KBM-7 (cell line): ENCODE data around the gene MAGI1.
"Not testable (repeated sequence)": the region's sequence is repeated elsewhere in the genome, so short reads cannot be mapped to it uniquely, and the experiment has no call there.

Source experiments
- DNase-seq: peaks from one replicate; pipeline ENCODE4 v3.0.0-alpha.2; 2015
- in situ Hi-C: fragments of 300-500 bp; cut with MboI; formaldehyde crosslinking; loops from 2 replicates; pipeline ENCODE4 v1.14.3; 2020; ENCODE audit warnings: low sequenced_read_pairs, low pct_unique_long_range_greater_than_20kb, mixed read lengths

The MAGI1 gene

GRCh38 chr3:65896321-65896720 lies 142.4 kb downstream of the MAGI1 start:
- in situ Hi-C loops: no loop called here
- DNase-seq: no peak

DNA sequence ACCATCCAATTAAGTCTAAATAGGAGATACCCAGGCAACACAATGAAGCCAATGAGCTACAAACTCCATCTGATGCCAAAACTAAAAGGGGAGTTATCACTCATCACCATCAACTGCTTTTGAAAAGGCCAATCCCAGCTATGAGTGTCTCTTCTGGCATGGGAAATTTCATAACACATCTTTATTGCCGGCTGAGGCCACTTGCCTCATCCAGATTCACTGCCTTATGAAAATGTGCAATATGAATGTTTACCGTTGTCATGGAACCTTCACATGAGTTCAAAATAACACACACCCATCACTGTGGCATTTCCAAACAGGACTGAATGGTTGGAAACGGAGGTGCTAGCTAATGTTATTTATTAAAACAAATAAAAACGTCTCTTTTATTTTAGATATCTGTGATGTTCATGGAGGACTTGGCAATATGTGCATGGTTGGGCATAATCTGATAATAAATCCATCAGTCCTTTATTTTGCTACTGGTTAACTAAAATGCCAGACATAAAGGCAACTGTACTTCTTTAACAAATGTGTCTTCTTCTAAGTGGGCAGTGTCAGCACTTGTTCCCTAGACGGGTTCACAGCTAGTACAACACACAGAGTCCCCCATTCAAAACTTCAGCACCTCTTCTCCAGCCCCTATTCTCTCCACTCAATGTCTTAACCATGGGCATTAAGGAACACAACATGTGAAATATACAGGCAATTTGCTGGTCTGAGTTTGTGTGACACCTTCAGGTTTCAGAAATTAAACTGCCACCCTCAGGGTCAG lies 143.9 kb downstream of the MAGI1 start:
- no peak for DNase-seq
- in situ Hi-C loops: no loop called here

GRCh38 chr3:65894126-65894525 lies 144.6 kb downstream of the MAGI1 start:
- DNase-seq: no peak
- in situ Hi-C loops: no loop called here

DNA sequence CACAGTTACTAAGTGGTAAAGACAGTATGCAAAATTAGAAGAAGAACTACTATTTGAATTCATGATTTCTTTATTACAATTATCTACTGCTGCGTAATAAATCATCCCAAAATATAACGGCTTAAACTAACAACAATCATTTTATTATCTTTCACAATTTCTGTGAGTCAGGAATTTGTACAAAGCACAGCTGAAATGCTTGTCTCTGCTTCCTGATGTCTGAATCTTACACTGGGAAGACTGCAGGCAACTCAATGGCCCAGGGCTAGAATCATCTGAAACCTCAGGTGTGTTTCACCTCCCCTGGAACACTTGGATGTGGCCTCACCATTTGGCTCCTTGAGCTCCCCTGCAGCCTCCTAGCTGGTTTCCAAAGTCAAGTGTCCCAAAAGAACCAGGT lies 145.1 kb downstream of the MAGI1 start:
- DNase-seq: no peak

GRCh38 chr3:65891477-65891876 lies 147.2 kb downstream of the MAGI1 start:
- DNase-seq, in situ Hi-C loops: not testable (repeated sequence)

More for the DNA sequence above, 145.1 kb downstream of the MAGI1 start:
- in situ Hi-C loops: no loop called here

- DNase-seq: no peak
- in situ Hi-C loops: no loop called here
These were observed 148.4 kb downstream of the MAGI1 start for GRCh38 chr3:65890328-65890727.

DNA sequence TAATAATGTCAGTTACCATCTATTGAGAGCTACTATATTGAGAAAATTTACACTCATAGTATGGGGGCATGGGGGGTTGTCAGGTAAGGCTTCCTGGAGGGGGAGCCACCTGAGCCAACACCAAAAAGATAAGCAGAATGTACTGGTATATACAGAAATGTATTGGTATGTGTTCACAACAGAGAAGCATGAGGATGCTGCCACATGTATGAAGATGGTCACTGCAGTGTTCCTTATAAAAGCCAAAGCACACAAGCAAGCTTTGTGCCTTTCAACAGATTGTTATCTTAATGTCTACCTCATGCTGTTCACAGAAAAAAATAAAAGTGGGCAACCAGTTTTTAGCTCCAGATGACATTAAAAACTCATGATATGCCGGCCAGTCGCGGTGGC lies 149.0 kb downstream of the MAGI1 start:
- in situ Hi-C loops: no loop called here
- no peak for DNase-seq

- in situ Hi-C loops: no loop called here
- no peak for DNase-seq
These were observed 149.6 kb downstream of the MAGI1 start for GRCh38 chr3:65888980-65889706.

GRCh38 chr3:65888196-65888595 lies 150.5 kb downstream of the MAGI1 start:
- in situ Hi-C loops: no loop called here
- DNase-seq: no peak

- no peak for DNase-seq
- in situ Hi-C loops: no loop called here
These were observed 152.3 kb downstream of the MAGI1 start for GRCh38 chr3:65886391-65886790.

DNA sequence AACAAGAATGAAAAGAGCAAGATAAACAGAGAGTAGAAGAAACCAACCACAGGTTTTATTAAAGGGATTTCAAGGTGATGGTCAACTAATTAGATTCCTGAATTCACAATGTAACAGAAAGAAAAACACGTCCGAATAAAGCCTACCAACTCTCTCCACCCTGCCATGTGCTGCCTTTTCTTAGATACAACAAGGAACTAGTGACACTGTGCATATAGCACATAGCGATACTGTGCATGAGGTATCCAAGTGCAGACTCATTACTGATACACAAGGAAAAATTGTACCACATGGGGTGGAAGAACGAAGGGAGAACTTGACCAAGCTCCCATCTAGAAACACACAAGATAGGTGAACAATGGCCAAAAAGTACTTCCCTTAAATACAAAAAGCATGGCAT lies 154.6 kb downstream of the MAGI1 start:
- in situ Hi-C loops: no loop called here
- DNase-seq: no peak

DNA sequence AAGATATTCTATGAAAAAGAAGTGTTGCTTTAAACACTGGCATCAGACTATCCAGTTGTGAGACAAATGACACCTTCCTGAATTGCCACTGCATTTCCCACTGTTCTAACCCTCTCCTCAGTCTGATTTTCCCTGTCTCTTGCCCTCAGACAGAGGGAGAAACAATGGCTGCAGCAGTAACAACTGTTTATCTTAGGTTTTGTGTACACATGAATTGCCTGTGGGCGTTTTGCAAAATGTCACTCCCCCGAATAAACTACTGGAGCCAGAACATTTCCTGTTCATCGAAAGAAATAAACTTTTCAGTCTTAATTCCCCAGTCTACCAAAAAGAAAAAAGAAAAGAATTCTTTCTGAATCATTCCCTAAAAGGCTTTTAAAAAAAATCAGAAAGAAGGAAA lies 155.1 kb downstream of the MAGI1 start:
- in situ Hi-C loops: no loop called here
- no peak for DNase-seq

GRCh38 chr3:65880350-65880749 lies 158.4 kb downstream of the MAGI1 start:
- in situ Hi-C loops: no loop called here
- DNase-seq: no peak

DNA sequence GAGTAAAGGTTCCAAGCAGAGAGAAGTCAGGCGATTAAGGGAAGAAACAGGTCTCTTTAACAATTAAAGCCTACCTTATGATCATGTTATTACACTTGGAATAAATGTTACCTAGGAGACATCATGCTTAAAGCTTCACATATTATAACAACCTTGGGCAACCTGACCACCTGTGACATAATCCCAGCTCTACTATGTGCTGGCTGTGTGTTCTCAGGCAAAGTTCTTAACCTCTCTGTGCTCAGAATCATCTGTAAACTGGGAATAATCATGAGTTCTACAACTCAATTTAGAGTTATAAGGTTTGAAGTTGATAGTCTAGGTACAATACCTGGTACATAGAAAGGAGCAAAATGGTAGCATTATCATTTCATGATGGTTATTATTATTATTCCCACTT lies 159.3 kb downstream of the MAGI1 start:
- in situ Hi-C loops: no loop called here
- DNase-seq: no peak

GRCh38 chr3:65878831-65879230 lies 159.9 kb downstream of the MAGI1 start:
- in situ Hi-C loops: no loop called here
- DNase-seq: no peak

- in situ Hi-C loops: no loop called here
- no peak for DNase-seq
These were observed 161.6 kb downstream of the MAGI1 start for GRCh38 chr3:65877160-65877559.

GRCh38 chr3:65876028-65876420 lies 162.7 kb downstream of the MAGI1 start:
- in situ Hi-C loops: no loop called here

DNA sequence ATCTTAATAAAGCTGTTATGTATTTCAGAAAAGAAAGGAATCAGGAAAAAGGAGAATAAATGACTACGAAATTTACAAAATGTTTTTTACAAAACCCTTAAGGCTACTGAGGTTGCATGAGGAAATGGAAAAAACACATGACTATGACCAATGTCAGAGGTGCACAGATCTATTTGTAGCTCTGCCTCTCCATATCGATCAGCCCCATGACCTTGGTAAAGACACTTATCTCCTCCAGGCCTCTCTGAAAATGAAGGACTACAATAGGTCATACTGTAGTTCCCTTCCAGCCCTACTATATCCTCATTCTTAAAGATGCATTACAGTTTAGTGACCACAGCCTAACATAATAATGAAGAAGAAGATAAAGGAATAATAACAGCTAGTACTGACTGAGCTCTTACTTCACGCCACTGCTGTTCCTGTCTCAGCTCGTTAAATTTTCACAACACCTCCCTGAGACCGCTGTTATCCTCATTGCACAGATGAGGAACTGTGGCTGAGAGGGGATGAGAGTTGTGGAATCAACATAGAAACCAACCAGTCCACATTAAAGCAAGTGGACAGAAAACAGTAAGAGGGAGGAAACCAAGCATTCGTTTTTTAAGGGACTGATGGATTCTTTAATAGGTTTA lies 163.2 kb downstream of the MAGI1 start:
- in situ Hi-C loops: no loop called here
- DNase-seq: no peak

More at GRCh38 chr3:65876028-65876420, 162.7 kb downstream of the MAGI1 start:
- no peak for DNase-seq

GRCh38 chr3:65873869-65874268 lies 164.8 kb downstream of the MAGI1 start:
- in situ Hi-C loops: no loop called here
- DNase-seq: no peak

DNA sequence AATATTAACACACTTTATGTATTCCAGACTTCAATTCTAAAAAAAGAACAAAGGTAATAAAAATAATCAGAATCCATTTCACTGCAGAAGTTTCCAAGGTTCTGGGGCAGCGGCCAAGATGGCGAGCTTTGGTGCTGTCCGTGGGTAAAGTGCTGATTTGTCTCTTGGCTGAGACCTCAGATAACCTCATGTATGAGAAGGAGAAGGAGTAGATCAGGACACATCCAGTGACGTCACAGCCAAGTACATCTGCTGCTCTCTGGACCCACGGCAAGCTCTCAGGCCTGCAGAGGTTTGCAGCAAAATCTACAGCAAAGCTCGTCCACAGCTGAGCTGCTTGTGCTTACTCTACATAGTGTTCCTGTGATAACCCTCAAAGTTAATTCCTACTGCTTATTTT lies 165.7 kb downstream of the MAGI1 start:
- no peak for DNase-seq
- in situ Hi-C loops: no loop called here
